Thyroid gland (tissue), 4 donors: ENCODE measurements around the gene SPDEF.

Experiments
- CTCF ChIP-seq, 6 experiments: fragments of 200-600 bp in 3 of 6; fragments of 450-650 bp in 3 of 6; sonication (generic) in 3 of 6; IDR thresholded peaks; one replicate each; pipeline ENCODE4 v1.5.1; 2016 to 2019; ENCODE audit warnings: antibody characterized with exemption in 6 of 6, mild to moderate bottlenecking in 2 of 6, inconsistent platforms in 1 of 6, moderate library complexity in 1 of 6
- POLR2A ChIP-seq, 2 donors: fragments of 450-650 bp; IDR thresholded peaks; one replicate each; pipeline ENCODE4 v1.6.1; 2017; ENCODE audit warnings: antibody characterized with exemption in 2 of 2, mild to moderate bottlenecking in 2 of 2, moderate library complexity in 1 of 2

GRCh38 chr6:34511214-34511914 is 44.8 kb downstream of the SPDEF start:
- TF ChIP-seq POLR2A (IDR thresholded peaks at IDR 0.05) (no peak), CTCF (IDR thresholded peaks at IDR 0.05) (no peak)
